Measurements from ENCODE around the gene MST1R.

The MST1R gene

GRCh38 chr3:49856181-49857005 is 47.3 kb downstream of the MST1R start, which contains the start of gene TRAIP:
Gene TRAIP (minus strand): TSS chr3:49856564. CDS start chr3:49856453, 111 bp downstream.
- H3K4me3 ChIP-seq (replicated peaks; ENCODE audit: low read depth, low read length) = peak within 1 kb of the TSS; percentile 77
- TF ChIP-seq CTCF (IDR thresholded peaks at IDR 0.05; ENCODE audit: low read length, missing control alignments) = no peak
- DNase-seq (ENCODE audit: low read depth) = peak; percentile 93

GRCh38 chr3:49855662-49856061 is 48.0 kb downstream of the MST1R start:
- peak overlapping the region; percentile 77 for H3K4me3 ChIP-seq (replicated peaks; ENCODE audit: low read depth, low read length)

DNA sequence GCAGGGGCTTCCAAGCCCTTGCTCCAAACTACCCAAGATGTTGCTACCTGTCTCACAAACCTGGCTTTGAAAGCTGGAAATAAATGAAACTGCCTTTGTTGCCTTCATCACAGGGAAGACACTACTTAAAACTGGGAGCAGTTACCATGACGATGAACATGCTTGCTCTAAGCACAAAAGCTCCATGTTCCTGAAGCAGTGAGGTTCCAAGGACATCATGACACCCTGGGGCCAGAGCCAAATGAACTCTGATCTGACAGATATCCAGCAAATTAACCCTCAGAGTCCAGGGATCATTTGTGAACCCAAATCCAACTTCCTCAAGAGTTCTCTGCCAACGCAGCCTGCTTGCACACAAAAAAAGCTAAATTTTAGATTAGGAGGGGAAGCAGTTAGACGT is 58.0 kb downstream of the MST1R start:
- no peak for TF ChIP-seq CTCF (IDR thresholded peaks at IDR 0.05; ENCODE audit: low read length, missing control alignments)
- DNase-seq (ENCODE audit: low read depth) = no peak
- H3K4me3 ChIP-seq (replicated peaks; ENCODE audit: low read depth, low read length) = no peak overlapping the region

More at GRCh38 chr3:49855662-49856061, 48.0 kb downstream of the MST1R start:
- no peak for DNase-seq (ENCODE audit: low read depth)
- no peak for TF ChIP-seq CTCF (IDR thresholded peaks at IDR 0.05; ENCODE audit: low read length, missing control alignments)

DNA sequence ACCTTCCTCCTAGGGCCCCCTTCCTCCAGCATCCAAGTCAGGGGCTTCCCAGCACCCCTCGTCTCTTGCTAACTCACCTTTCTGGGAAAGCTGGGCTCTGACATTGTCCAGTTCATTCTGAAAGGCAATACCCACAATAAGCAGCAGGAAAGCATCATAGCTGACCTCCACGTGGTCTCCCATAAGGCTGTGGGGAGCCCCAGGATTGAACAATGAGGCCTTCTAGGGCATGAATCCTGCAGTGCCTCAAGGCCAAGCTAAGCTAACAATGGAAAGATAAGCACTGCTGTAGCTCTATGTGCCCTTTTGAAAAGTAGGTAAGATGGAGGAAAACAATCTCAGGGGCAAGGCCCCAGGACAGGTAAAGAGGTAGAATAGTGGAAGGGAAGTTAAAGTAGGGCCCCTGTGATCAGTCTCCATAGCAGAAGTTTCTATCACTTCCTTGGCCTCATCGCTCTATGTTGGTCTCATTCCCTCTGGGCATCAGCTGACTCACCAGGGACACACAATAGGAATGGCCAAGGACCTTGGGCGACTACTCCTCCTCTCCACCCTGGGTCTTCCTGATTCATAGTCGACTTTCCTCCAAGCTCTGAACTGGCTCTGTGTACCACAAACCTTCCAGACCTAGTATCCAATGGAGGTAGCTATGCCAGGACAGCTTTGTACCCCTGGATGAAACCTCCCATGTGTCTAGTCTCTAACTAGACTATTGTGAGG is 59.0 kb downstream of the MST1R start:
- TF ChIP-seq CTCF (IDR thresholded peaks at IDR 0.05; ENCODE audit: low read length, missing control alignments) = no peak
- DNase-seq (ENCODE audit: low read depth) = no peak

DNA sequence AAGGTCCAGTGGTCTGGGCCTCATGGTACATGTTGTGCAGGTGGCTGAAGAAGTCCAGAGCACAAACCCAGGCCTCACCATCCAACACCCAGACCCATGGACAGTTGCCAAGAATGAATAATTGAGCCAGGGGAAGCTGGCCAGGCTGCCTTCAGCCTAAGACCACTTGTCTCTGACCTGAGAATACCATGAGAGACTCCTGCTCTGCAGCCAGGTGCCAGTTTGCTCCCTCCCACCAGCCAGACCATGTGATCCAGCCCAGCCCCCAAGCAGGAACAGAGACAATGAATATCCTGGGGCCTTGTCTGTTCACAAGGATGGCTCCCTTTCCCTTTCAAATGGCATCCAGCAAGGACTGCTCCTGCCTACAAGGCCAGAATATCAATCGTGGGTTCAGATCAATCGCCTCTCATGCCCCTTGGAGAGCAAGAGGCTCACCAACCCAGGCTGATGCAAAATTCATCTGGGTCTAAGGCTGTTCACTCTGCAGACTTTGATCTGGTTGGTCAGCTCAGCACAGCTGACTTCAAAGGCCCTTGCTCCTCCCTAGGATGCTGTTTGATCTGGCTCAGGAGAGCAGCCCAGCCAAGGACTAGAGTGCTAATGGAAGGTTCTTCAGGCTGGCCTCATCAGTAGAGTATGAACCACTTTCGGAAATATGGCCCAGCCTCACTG is 60.7 kb downstream of the MST1R start:
- no peak for DNase-seq (ENCODE audit: low read depth)
- no peak overlapping the region for H3K4me3 ChIP-seq (replicated peaks; ENCODE audit: low read depth, low read length)
- no peak for TF ChIP-seq CTCF (IDR thresholded peaks at IDR 0.05; ENCODE audit: low read length, missing control alignments)

More for the DNA sequence above, 59.0 kb downstream of the MST1R start:
- H3K4me3 ChIP-seq (replicated peaks; ENCODE audit: low read depth, low read length) = no peak overlapping the region

DNA sequence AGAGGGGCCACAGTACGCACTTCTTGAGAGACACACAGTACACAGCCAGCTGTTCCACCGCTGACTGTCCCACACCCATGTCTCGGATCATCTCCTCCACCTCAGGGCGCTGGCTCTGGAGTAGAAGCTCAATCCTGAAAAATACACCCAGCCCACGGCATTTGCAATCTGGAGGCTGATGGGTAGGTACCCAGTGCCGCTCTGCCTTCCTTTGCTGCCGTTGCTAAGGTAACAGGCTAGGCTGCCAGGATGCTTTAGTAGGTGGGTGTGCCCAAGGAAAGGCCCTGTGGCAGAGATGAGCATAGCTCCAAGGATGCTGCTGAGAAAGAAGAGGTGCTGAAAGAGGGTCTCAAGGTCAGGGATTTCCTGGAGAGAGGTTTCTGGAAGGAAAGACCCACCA is 61.9 kb downstream of the MST1R start:
- TF ChIP-seq CTCF (IDR thresholded peaks at IDR 0.05; ENCODE audit: low read length, missing control alignments) = no peak
- H3K4me3 ChIP-seq (replicated peaks; ENCODE audit: low read depth, low read length) = no peak overlapping the region
- no peak for DNase-seq (ENCODE audit: low read depth)
